Thymus (tissue), 11 donors: Measurements from ENCODE around the gene TXNDC15. TPM values are rescaled to one million over a fixed set of nuclear protein-coding genes. Genes with fewer than 3 reads are reported as not detected.
"Not testable (repeated sequence)": the region's sequence is repeated elsewhere in the genome, so short reads cannot be mapped to it uniquely, and the experiment has no call there.

Experiments
- DNase-seq, 9 donors: peaks; one replicate each; pipeline ENCODE4 v3.0.0-alpha.2; 2013; ENCODE audit warnings: low spot score in 9 of 9, low read depth in 6 of 9, missing footprints in 1 of 9
- H3K27ac ChIP-seq, 2 donors: one replicate each; pipeline ENCODE4 v1.5.1; 2013; ENCODE audit warnings: control low read depth in 1 of 2, low read depth in 1 of 2, low read length in 1 of 2, mild to moderate bottlenecking in 1 of 2, moderate library complexity in 1 of 2
- H3K27me3 ChIP-seq, 2 donors: one replicate each; pipeline ENCODE4 v1.5.1; 2013; ENCODE audit warnings: low read length in 1 of 2; ENCODE audit not compliant: control insufficient read depth in 2 of 2, insufficient read depth in 1 of 2
- H3K36me3 ChIP-seq, 2 donors: one replicate each; pipeline ENCODE4 v1.5.1; 2013; ENCODE audit warnings: low read length in 1 of 2, mild to moderate bottlenecking in 1 of 2, moderate library complexity in 1 of 2; ENCODE audit not compliant: control insufficient read depth in 2 of 2, insufficient read depth in 2 of 2
- H3K4me1 ChIP-seq, 2 donors: one replicate each; pipeline ENCODE4 v1.5.1; 2013; ENCODE audit warnings: low read length in 2 of 2; ENCODE audit not compliant: control insufficient read depth in 2 of 2, insufficient read depth in 2 of 2
- H3K4me3 ChIP-seq, 2 donors: one replicate each; pipeline ENCODE4 v1.5.1; 2013; ENCODE audit warnings: low read length in 2 of 2, control low read depth in 1 of 2, mild to moderate bottlenecking in 1 of 2
- H3K9me3 ChIP-seq, 2 donors: one replicate each; pipeline ENCODE4 v1.5.1; 2013; ENCODE audit warnings: low read length in 1 of 2, mild to moderate bottlenecking in 1 of 2; ENCODE audit not compliant: control insufficient read depth in 2 of 2, insufficient read depth in 1 of 2
- WGBS: extraction: QIAGEN DNeasy Blood & Tissue Kit; methylation state at CpG from one replicate; pipeline ENCODE4 v1.1.7; 2013; 5-methylcytosine and 5-hydroxymethylcytosine counted together
- polyA plus RNA-seq: library from polyadenylated mRNA; stranded (reverse); fragments of 200-250 nt; gene quantifications from one replicate; pipeline ENCODE4 v1.2.3, GENCODE V29; 2013
- total RNA-seq: library from RNA; stranded (reverse); fragments of 120-200 nt; gene quantifications from one replicate; pipeline ENCODE4 v1.2.4, GENCODE V29; 2013
- donor health status: healthy.

Gene TXNDC15
- total and polyA plus RNA-seq, 2 donors: 27.7 to 52.9 TPM

DNA sequence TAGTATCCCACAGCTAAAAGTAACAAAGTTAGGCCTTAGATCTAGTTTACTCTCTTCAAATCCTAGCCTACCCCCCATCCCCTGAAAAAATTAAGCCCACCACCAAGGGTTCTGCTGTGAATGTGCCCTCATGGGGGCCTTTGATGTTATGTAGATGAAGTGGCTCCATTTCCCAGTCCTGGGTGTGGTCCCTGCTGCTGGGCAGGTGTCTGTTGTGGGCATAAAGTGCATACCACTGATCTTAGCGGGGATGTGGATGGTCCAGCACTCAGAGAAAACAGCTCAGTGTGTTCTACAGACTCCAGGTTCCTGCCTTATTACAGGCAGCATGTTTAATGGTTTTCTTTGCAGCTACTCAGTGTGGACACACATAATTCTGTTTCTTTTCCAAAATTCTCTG lies 32.6 kb downstream of the TXNDC15 start:
- Histone ChIP-seq H3K36me3 (peaks cover 14 to 20% of the 10 kb centered on the region in 2 donors), H3K27me3 (no peaks in the 10 kb centered on the region), H3K27ac (no peak overlapping the region), H3K4me3 (no peak overlapping the region), H3K9me3 (peaks cover 0 to 4% of the 10 kb centered on the region in 2 donors), H3K4me1 (peaks cover 3 to 9% of the 10 kb centered on the region in 2 donors)
- 98% methylated on average over 1 of the region's 1 CpG for WGBS
- no peak for DNase-seq

DNA sequence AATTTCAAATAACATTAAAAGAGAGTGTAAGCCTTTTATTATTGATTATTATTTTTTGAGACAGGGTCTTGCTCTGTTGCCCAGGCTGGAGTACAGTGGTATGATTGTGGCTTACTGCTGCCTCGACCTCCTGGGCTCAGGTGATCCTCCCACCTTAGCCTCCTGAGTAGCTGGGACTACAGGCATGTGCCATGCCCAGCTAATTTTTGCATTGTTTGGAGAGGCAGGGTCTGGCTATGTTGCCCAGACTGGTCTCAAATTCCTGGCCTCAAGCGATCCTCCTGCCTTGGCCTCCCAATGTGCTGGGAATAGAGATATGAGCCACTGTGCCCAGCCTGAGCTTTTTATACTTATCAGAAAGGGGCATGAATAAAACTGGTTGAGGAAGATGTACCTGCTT lies 36.6 kb downstream of the TXNDC15 start:
- H3K27me3 ChIP-seq, DNase-seq, H3K4me1 ChIP-seq, H3K27ac ChIP-seq, H3K4me3 ChIP-seq, H3K9me3 ChIP-seq: not testable (repeated sequence)
- peaks cover 27 to 34% of the 10 kb centered on the region in 2 donors for H3K36me3 ChIP-seq
- 100% methylated on average over 2 of the region's 2 CpGs for whole genome bisulfite sequencing

GRCh38 chr5:134911285-134912206 lies 37.4 kb downstream of the TXNDC15 start:
- Histone ChIP-seq H3K9me3 (no peaks in the 10 kb centered on the region), H3K4me3 (no peak overlapping the region), H3K4me1 (peaks cover 3% of the 10 kb centered on the region in 2 donors), H3K27me3 (no peaks in the 10 kb centered on the region), H3K36me3 (peaks cover 29 to 36% of the 10 kb centered on the region in 2 donors), H3K27ac (no peak overlapping the region)
- no peak for DNase-seq
- WGBS: 98% methylated on average over 8 of the region's 8 CpGs

DNA sequence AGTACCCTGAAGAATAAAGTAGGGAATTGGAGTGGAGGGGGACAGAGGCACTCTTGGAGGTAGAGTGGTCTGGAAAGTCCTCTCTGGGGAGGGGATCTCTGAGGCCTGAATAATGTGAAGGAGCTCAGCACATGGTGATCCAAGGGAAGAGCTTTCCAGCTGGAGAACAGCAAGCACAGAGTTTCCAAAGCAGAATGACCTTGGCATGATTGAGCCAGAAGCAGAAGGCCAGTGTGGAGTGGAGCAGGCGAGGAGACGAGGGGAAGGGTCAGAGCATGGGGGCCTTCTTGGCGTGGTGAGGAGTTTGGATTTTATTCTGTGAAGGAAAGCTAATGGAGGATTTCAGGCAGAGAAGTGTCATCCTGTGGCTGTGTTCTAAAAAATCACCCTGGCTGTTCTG lies 39.1 kb downstream of the TXNDC15 start:
- no peaks in the 10 kb centered on the region for H3K27me3 ChIP-seq
- WGBS: over 99% methylated on average over 3 of the region's 3 CpGs
- H3K4me3 ChIP-seq: no peak overlapping the region
- no peaks in the 10 kb centered on the region for H3K4me1 ChIP-seq
- no peaks in the 10 kb centered on the region for H3K9me3 ChIP-seq
- H3K36me3 ChIP-seq: peaks cover 39 to 43% of the 10 kb centered on the region in 2 donors
- DNase-seq: no peak
- no peak overlapping the region for H3K27ac ChIP-seq

GRCh38 chr5:134913795-134914194 lies 39.6 kb downstream of the TXNDC15 start:
- H3K4me3 ChIP-seq: no peak overlapping the region
- H3K9me3 ChIP-seq: no peaks in the 10 kb centered on the region
- WGBS: 98% methylated on average over 1 of the region's 1 CpG
- H3K36me3 ChIP-seq: peaks cover 39 to 42% of the 10 kb centered on the region in 2 donors
- no peak overlapping the region for H3K27ac ChIP-seq
- H3K27me3 ChIP-seq: no peaks in the 10 kb centered on the region
- H3K4me1 ChIP-seq: no peaks in the 10 kb centered on the region
- no peak for DNase-seq

GRCh38 chr5:134917070-134917815 lies 43.1 kb downstream of the TXNDC15 start:
- no peaks in the 10 kb centered on the region for H3K9me3 ChIP-seq
- H3K4me3 ChIP-seq: no peak overlapping the region
- no peak for DNase-seq
- no peaks in the 10 kb centered on the region for H3K4me1 ChIP-seq
- WGBS: 96% methylated on average over 10 of the region's 10 CpGs
- no peak overlapping the region for H3K27ac ChIP-seq
- H3K27me3 ChIP-seq: no peaks in the 10 kb centered on the region
- H3K36me3 ChIP-seq: peaks cover 32 to 39% of the 10 kb centered on the region in 2 donors

- no peak overlapping the region for H3K27ac ChIP-seq
- no peak overlapping the region for H3K4me3 ChIP-seq
- 97% methylated on average over 3 of the region's 3 CpGs for WGBS
- peaks cover 29 to 34% of the 10 kb centered on the region in 2 donors for H3K36me3 ChIP-seq
- no peaks in the 10 kb centered on the region for H3K9me3 ChIP-seq
- no peaks in the 10 kb centered on the region for H3K4me1 ChIP-seq
- DNase-seq: no peak
- H3K27me3 ChIP-seq: no peaks in the 10 kb centered on the region
Measured at GRCh38 chr5:134918861-134919260, 44.7 kb downstream of the TXNDC15 start.

DNA sequence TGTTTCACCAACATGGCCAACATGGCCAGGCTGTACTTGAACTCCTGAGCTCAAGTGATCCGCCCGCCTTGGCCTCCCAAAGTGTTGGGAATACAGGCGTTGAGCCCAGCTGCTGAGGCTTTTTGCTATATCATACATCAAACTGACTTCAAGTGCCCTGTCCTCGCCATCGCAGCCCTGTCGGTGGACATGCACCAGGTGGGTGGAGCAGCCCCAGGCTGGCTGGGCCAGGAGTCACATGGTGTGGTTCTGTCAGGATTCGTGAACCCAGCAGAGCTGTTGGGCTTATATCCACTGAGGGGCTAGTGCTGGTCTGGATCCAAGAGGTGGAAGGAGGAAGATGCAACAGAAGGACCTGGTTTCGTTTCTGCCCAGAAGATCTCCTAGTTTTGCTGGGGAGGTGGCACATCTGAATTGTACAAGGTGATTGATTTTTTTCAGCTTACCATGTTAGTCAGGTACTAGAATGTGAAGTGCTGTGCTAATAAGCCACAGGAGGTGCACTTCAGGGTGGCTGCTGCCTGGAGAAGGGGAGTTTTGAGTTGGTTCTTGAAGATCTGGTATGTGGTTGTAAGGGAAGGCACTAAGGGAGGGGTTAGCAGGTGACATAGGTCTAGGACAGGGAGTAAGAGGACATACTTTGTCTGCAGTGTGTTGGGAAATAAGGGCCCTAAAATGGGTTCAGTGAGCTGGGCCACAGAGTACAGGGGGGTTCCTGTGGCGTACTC lies 46.8 kb downstream of the TXNDC15 start:
- no peak for DNase-seq
- Histone ChIP-seq H3K36me3 (peaks cover 19 to 29% of the 10 kb centered on the region in 2 donors), H3K9me3 (no peaks in the 10 kb centered on the region), H3K27me3 (no peaks in the 10 kb centered on the region), H3K4me1 (no peaks in the 10 kb centered on the region), H3K27ac (no peak overlapping the region), H3K4me3 (no peak overlapping the region)
- 98% methylated on average over 9 of the region's 9 CpGs for WGBS
